Activated CD4-positive, alpha-beta T cell treated with anti-CD3 and anti-CD28 coated beads for 1 hour (primary cell): ENCODE measurements around the gene GPX4.

Experiments used
- DNase-seq: peaks from one replicate; pipeline ENCODE4 v3.0.0-alpha.2; 2020

Gene GPX4

GRCh38 chr19:1135454-1135853 lies 31.7 kb downstream of the GPX4 start:
- DNase-seq = no peak

- no peak for DNase-seq
Observed at GRCh38 chr19:1136201-1136600, 32.4 kb downstream of the GPX4 start.

GRCh38 chr19:1136621-1137317 lies 33.0 kb downstream of the GPX4 start:
- no peak for DNase-seq

- no peak for DNase-seq
Observed at GRCh38 chr19:1138121-1138520, 34.3 kb downstream of the GPX4 start.

GRCh38 chr19:1139126-1139525 lies 35.3 kb downstream of the GPX4 start:
- no peak for DNase-seq

GRCh38 chr19:1140272-1141027 lies 36.7 kb downstream of the GPX4 start:
- DNase-seq = no peak

- no peak for DNase-seq
Observed at GRCh38 chr19:1141944-1142343, 38.1 kb downstream of the GPX4 start.

- no peak for DNase-seq
Observed at GRCh38 chr19:1143828-1144399, 40.1 kb downstream of the GPX4 start.

- DNase-seq = no peak
Observed at GRCh38 chr19:1144741-1145140, 40.9 kb downstream of the GPX4 start.

GRCh38 chr19:1145635-1146411 lies 42.0 kb downstream of the GPX4 start:
- DNase-seq = no peak

- DNase-seq = no peak
Observed at GRCh38 chr19:1146412-1146699, 42.6 kb downstream of the GPX4 start.

- no peak for DNase-seq
Observed at GRCh38 chr19:1146858-1147780, 43.3 kb downstream of the GPX4 start.

GRCh38 chr19:1147934-1148549 lies 44.2 kb downstream of the GPX4 start:
- DNase-seq = no peak

- no peak for DNase-seq
Observed at GRCh38 chr19:1149259-1150045, 45.7 kb downstream of the GPX4 start.

GRCh38 chr19:1150333-1151036 lies 46.7 kb downstream of the GPX4 start:
- DNase-seq = no peak

- no peak for DNase-seq
Observed at GRCh38 chr19:1151037-1151724, 47.4 kb downstream of the GPX4 start.

- DNase-seq = no peak
Observed at GRCh38 chr19:1151917-1152587, 48.3 kb downstream of the GPX4 start.

- DNase-seq = no peak
Observed at GRCh38 chr19:1153891-1154730, 50.3 kb downstream of the GPX4 start.
